Caco-2 (cell line): Measurements from ENCODE around the gene FGF14. TPM values are rescaled to one million over a fixed set of nuclear protein-coding genes. Genes with fewer than 3 reads are reported as not detected.

Source experiments
- BruUV-seq: library from RNA; stranded (reverse); fragments of 400-500 nt; replicated peaks from 2 replicates; lab custom pipeline; 2021; lab: Mats Ljungman, UMichigan
- CTCF ChIA-PET: fragments of 300-600 bp; sonication (Branson Sonifier 250); formaldehyde crosslinking; loops from one replicate; lab custom pipeline; 2022; ENCODE audit warnings: antibody characterized with exemption; lab: Charles Lee
- POLR2A ChIA-PET: fragments of 300-600 bp; sonication (Branson Sonifier 250); formaldehyde crosslinking; loops from one replicate; lab custom pipeline; 2022; ENCODE audit warnings: antibody characterized with exemption; lab: Charles Lee
- DNase-seq, 2 experiments: peaks; one replicate each; pipeline versions ENCODE4 v3.0.0 to v3.0.0-alpha.2; 2020 to 2022
- H3K27me3 ChIP-seq: replicated peaks from 2 replicates; pipeline ENCODE4 v1.6.0; 2011; ENCODE audit warnings: low read length; ENCODE audit not compliant: control insufficient read depth, insufficient read depth
- H3K36me3 ChIP-seq: 2 replicates; pipeline ENCODE4 v1.5.1; 2011; ENCODE audit warnings: low read length; ENCODE audit not compliant: control insufficient read depth, insufficient read depth
- H3K4me1 ChIP-seq: fragments of 250-450 bp; sonication (Bioruptor Pico); 2 replicates; pipeline ENCODE4 v1.5.1; 2020; ENCODE audit warnings: mild to moderate bottlenecking
- H3K4me3 ChIP-seq: 2 replicates; pipeline ENCODE4 v1.5.1; 2011; ENCODE audit warnings: low read depth, mild to moderate bottlenecking, control low read depth, low read length
- H3K9me3 ChIP-seq: fragments of 250-450 bp; sonication (Bioruptor Pico); 2 replicates; pipeline ENCODE4 v1.5.1; 2020; ENCODE audit warnings: mild to moderate bottlenecking, moderate library complexity
- H3K27ac Mint-ChIP-seq: one replicate; pipeline ENCODE4 v1.8.0; 2022; ENCODE audit warnings: mixed read lengths; ENCODE audit not compliant: unreplicated experiment
- H3K27me3 Mint-ChIP-seq: one replicate; pipeline ENCODE4 v1.8.0; 2022; ENCODE audit warnings: mixed read lengths; ENCODE audit not compliant: insufficient read depth, unreplicated experiment
- H3K36me3 Mint-ChIP-seq: one replicate; pipeline ENCODE4 v1.8.0; 2022; ENCODE audit warnings: mild to moderate bottlenecking, mixed read lengths; ENCODE audit not compliant: insufficient read depth, unreplicated experiment
- H3K4me1 Mint-ChIP-seq: one replicate; pipeline ENCODE4 v1.8.0; 2022; ENCODE audit warnings: low read depth, mixed read lengths; ENCODE audit not compliant: unreplicated experiment
- H3K4me3 Mint-ChIP-seq: one replicate; pipeline ENCODE4 v1.8.0; 2022; ENCODE audit warnings: mild to moderate bottlenecking, moderate library complexity, mixed read lengths; ENCODE audit not compliant: unreplicated experiment
- H3K9me3 Mint-ChIP-seq: one replicate; pipeline ENCODE4 v1.8.0; 2022; ENCODE audit warnings: mixed read lengths; ENCODE audit not compliant: unreplicated experiment
- intact Hi-C: fragments of 100-400 bp; cut with micrococcal nuclease; formaldehyde crosslinking; loops from one replicate; pipeline ENCODE4 v1.10.0; 2022; ENCODE audit not compliant: unreplicated experiment
- total RNA-seq: library from RNA; stranded (reverse); gene quantifications from 2 replicates; pipeline ENCODE4 v1.2.3, GENCODE V29; 2022
- TF ChIP-seq, protein P1 (sequence below), 2 experiments: fragments of 200-600 bp in 1 of 2; IDR thresholded peaks; 1 replicate in 1 of 2; 2 replicates in 1 of 2; pipeline versions ENCODE4 v1.5.1 to v1.8.0; 2011 to 2022; ENCODE audit warnings: antibody characterized with exemption in 1 of 2, control low read depth in 1 of 2, inconsistent platforms in 1 of 2, low read depth in 1 of 2, low read length in 1 of 2, mild to moderate bottlenecking in 1 of 2, moderate library complexity in 1 of 2; ENCODE audit not compliant: insufficient read depth in 1 of 2, severe bottlenecking in 1 of 2, unreplicated experiment in 1 of 2

Gene FGF14
- total RNA-seq, 1 experiment from 2014 or later: not detected

DNA sequence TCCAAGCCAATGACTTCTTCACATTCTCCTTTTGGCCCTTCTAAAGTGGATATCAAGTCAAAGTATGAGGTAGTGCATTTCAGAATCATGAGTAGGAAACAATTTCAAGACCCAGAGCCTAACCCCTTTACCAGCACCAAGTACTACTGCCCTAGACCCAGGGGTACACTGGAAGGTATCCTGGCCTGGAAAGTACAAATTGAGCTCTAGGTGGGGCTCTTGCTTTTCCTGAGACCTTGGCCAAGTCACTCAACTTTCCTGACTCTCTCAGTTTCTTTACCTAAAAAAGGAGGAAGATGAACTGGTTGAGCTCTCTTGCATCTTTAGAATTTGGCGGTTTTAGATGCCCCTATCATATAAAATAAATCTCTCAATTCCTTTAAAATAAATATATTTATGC lies 204.7 kb downstream of the FGF14 start:
- no peak overlapping the region for H3K27ac Mint-ChIP-seq
- intact Hi-C loops: loop anchor here (1.0 kb wide), 3 partner anchors 260 to 359 kb away; no protein-coding TSS in a partner anchor
- CTCF ChIA-PET: interaction anchor here (1.0 kb wide), 2 partner anchors 260 to 359 kb away, joined by 5 to 6 read pairs; no protein-coding TSS in a partner anchor
- POLR2A ChIA-PET: no interaction called here
- no peaks in the 10 kb centered on the region for H3K36me3 ChIP-seq
- H3K36me3 Mint-ChIP-seq: no peaks in the 10 kb centered on the region
- no TSS peak for BruUV-seq
- no peak overlapping the region for H3K4me3 Mint-ChIP-seq
- H3K27me3 ChIP-seq: no peaks in the 10 kb centered on the region
- H3K9me3 ChIP-seq: no peaks in the 10 kb centered on the region
- H3K4me1 Mint-ChIP-seq: no peaks in the 10 kb centered on the region
- no peak overlapping the region for H3K4me3 ChIP-seq
- H3K27me3 Mint-ChIP-seq: peaks cover 5% of the 10 kb centered on the region
- TF ChIP-seq, protein P1, sequence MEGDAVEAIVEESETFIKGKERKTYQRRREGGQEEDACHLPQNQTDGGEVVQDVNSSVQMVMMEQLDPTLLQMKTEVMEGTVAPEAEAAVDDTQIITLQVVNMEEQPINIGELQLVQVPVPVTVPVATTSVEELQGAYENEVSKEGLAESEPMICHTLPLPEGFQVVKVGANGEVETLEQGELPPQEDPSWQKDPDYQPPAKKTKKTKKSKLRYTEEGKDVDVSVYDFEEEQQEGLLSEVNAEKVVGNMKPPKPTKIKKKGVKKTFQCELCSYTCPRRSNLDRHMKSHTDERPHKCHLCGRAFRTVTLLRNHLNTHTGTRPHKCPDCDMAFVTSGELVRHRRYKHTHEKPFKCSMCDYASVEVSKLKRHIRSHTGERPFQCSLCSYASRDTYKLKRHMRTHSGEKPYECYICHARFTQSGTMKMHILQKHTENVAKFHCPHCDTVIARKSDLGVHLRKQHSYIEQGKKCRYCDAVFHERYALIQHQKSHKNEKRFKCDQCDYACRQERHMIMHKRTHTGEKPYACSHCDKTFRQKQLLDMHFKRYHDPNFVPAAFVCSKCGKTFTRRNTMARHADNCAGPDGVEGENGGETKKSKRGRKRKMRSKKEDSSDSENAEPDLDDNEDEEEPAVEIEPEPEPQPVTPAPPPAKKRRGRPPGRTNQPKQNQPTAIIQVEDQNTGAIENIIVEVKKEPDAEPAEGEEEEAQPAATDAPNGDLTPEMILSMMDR (IDR thresholded peaks at IDR 0.05; ENCODE audit: insufficient read depth in 1 of 2, low read depth in 1 of 2, low read length in 1 of 2, severe bottlenecking in 1 of 2, unreplicated experiment in 1 of 2): peak in 1 of 2 experiments; percentile 27
- DNase-seq: peak in 1 of 2 experiments; percentile 34
- no peaks in the 10 kb centered on the region for H3K4me1 ChIP-seq
- no peaks in the 10 kb centered on the region for H3K9me3 Mint-ChIP-seq

DNA sequence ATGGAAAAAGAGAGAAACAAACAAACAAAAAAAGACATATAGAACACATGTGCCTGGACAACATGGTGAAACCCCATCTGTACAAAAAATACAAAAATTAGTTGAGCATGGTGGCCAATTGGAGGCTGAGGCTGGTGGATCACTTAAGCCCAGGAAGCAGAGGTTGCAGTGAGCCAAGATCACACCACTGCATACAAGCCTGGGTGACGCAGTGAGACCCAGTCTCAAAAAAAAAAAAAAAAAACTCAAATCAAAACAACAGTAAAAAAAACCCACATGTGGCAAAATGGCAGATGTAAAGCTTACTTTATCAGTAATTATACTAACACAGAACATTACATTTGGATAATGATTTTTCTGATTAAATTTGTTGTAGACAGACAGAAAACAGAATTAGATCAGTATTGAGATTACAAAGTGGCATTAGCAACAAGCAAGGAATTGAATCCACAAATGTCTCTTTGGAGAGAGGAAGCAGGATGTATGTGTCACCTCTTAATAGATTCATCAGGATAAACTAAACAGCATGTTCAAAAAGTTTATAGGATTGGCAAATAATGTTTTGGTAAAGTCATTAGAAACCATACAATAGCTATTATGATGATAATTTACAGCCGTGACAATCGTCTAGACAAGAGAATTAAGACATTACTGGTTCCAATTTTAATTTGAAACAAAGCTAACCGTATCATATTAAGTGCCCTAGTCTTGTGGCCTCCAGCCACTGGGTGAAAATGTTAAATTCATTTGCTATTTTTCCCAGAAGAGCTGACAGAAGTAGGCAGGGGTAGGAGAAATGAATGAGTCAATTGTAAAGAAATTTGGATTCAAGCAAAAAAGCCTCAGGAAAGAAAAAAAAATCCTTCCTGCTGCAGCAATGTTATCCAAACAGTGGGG lies 206.0 kb downstream of the FGF14 start:
- no peaks in the 10 kb centered on the region for H3K36me3 Mint-ChIP-seq
- no peak for DNase-seq
- H3K4me3 Mint-ChIP-seq: no peak overlapping the region
- H3K27me3 Mint-ChIP-seq: peaks cover 5% of the 10 kb centered on the region
- no peaks in the 10 kb centered on the region for H3K27me3 ChIP-seq
- TF ChIP-seq, protein P1 (IDR thresholded peaks at IDR 0.05; ENCODE audit: insufficient read depth in 1 of 2, low read depth in 1 of 2, low read length in 1 of 2, severe bottlenecking in 1 of 2, unreplicated experiment in 1 of 2): no peak
- H3K4me1 Mint-ChIP-seq: no peaks in the 10 kb centered on the region
- no peaks in the 10 kb centered on the region for H3K4me1 ChIP-seq
- BruUV-seq: no TSS peak
- H3K4me3 ChIP-seq: no peak overlapping the region
- no peak overlapping the region for H3K27ac Mint-ChIP-seq
- no peaks in the 10 kb centered on the region for H3K9me3 ChIP-seq
- intact Hi-C loops: no loop called here
- POLR2A ChIA-PET: no interaction called here
- no peaks in the 10 kb centered on the region for H3K36me3 ChIP-seq
- CTCF ChIA-PET: interaction anchor here (0.6 kb wide), 1 partner anchor 19 kb away, joined by 3 read pairs; no protein-coding TSS in a partner anchor
- no peaks in the 10 kb centered on the region for H3K9me3 Mint-ChIP-seq

DNA sequence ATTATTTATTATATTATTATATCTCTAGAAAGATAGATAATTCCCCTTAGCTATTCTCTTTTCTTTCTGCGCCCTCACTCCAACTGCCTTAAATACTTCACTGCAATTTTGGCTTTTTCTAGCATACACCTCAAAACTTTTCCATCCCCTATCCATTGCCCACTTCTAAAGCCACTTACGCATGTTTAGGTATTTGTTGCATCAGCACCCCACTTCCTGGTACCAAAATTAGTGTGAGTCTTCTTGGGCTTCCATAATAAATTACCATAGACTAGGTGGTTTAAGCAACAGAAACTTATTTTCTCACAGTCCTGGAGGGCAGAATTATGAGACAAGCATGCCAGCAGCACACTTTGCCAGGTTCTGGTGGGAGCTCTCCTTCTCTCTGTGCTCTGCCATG lies 209.0 kb downstream of the FGF14 start:
- TF ChIP-seq, protein P1 (IDR thresholded peaks at IDR 0.05; ENCODE audit: insufficient read depth in 1 of 2, low read depth in 1 of 2, low read length in 1 of 2, severe bottlenecking in 1 of 2, unreplicated experiment in 1 of 2): no peak
- Histone ChIP-seq H3K36me3 (no peaks in the 10 kb centered on the region), H3K4me1 (no peaks in the 10 kb centered on the region), H3K9me3 (no peaks in the 10 kb centered on the region), H3K4me3 (no peak overlapping the region), H3K27me3 (no peaks in the 10 kb centered on the region)
- ChIA-PET CTCF (no interaction called here), POLR2A (no interaction called here)
- Mint-ChIP-seq H3K36me3 (no peaks in the 10 kb centered on the region), H3K4me1 (no peaks in the 10 kb centered on the region), H3K27me3 (peaks cover 2% of the 10 kb centered on the region), H3K9me3 (no peaks in the 10 kb centered on the region), H3K4me3 (no peak overlapping the region), H3K27ac (no peak overlapping the region)
- DNase-seq: no peak
- BruUV-seq: no TSS peak
- intact Hi-C loops: no loop called here
